ENCODE results near the gene ACTR3. TPM values are rescaled to one million over a fixed set of nuclear protein-coding genes. Genes with fewer than 3 reads are reported as not detected.
"Not testable (repeated sequence)": the region's sequence is repeated elsewhere in the genome, so short reads cannot be mapped to it uniquely, and the experiment has no call there.

Gene ACTR3
- 165 and 177 TPM in 2 replicates for total RNA-seq (2014; rRNA removed; shearing (Covaris generic))

DNA sequence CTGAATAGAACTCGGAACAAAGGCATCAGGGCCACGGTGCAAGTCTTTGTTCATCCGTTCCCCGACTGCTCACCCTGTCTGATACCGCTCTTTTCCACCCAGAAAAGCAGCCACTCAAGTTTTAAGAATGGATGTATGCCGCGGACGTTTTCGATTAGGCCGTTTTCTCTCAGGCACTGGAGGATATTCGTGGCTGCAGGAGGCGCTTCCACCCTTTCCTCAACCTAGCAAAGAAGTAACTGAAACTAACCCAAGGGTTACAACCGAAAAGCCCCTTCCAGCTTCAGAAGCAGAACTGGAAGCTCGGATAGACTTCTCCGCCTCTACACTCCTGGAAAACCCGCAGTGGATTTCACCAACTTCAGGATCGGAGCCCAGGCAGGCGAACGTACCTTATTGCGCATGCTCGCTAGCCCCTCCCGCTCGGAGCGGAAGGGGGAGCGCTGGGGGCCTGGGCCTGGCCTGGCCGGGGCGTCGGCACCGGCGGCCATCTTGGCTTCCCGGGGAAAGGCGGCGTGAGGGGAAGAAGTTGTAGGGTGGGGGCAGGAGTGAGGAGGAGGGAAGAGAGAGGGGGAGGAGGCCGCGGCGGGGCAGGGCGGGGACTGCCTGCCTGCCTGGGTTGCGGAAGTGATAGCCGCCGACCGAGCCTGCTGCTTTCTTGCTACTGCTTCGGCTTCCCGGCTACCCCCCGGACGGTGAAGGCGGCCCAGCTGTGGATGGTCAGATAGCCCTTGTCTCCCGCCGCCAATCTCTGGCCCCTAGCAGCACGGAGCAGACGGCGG, at the start of gene ACTR3:
ACTR3 (plus strand) TSS at position 619 of the 782 bp plus-strand sequence. CDS start 191 bp downstream, outside the sequence.
- Histone ChIP-seq H3K36me3 (no peaks in the 10 kb centered on the region), H3K4me1 (peaks cover 11% of the 10 kb centered on the region; the same call in 1 of the 2 replicates)
- peak; percentile 98 to 99 for DNase-seq

DNA sequence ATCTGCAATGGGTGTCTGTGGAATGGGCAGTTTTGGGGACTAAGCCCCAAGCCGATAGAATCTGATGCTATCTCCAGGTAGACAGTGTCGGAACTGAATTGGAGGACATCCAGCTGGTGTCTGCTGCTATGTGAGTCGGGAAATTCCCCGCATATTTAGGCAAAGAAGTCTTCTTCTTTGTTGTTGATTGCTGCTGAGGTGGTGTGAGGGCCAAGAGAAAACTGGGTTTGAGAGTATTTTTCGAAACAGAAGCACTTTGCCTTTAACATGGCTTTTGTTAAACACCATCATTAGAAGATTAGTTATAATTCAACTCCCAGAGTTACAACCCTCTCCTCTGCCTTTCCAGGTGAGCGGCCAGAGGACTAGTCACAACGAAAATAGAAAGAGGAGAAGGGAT, 49.4 kb upstream of the ACTR3 start:
- DNase-seq = no peak
- no peaks in the 10 kb centered on the region for H3K4me1 ChIP-seq
- H3K27me3 ChIP-seq = peaks cover 2% of the 10 kb centered on the region; the same call in 1 of the 2 replicates
- H3K4me3 ChIP-seq = no peak overlapping the region
- H3K36me3 ChIP-seq = no peaks in the 10 kb centered on the region
- no peaks in the 10 kb centered on the region for H3K9me3 ChIP-seq (replicated peaks)
- H3K27ac ChIP-seq = no peak overlapping the region

More for the DNA sequence above, at the start of gene ACTR3:
- Histone ChIP-seq H3K27ac (peak within 1 kb of the TSS; percentile 85), H3K27me3 (no peaks in the 10 kb centered on the region), H3K4me3 (peak within 1 kb of the TSS; percentile 92), H3K9me3 (replicated peaks) (no peaks in the 10 kb centered on the region)

DNA sequence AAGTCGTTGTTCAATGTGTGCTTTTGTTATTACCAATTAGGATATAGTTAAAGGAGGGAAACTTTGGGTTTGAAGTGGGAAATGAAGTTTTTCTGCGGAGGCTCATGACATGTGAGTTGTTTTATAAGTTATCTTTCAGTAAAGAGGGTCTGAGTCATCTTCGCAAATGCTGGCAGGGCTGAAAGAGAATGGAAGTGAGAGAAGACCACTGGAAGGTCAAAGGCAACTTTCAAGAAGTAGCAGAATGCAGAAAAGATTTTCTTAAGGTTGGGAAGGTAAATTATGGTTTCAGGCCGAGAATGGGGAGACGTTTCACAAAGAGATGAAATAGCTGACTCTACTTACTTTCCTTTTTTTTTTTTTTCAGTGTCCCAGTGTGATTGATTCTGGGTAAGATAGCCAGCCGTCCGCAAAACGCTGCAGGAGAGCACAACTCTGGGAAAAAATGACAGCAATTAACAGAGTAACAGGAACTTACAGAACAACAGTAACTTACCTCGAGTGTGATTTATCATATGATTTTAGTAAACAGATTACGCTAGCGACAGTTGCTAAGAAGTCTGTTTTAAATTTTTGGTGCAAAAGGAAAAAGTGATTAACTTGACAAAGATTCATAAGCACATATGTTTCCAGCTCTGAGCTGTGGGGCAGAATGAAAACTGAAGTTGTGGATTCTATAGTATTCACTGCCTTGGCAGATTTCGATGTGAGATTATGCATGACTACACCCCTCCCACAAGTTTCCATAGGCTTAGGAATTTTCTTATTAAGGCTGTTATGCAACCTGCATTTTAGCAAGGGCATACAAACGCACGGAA, 46.8 kb upstream of the ACTR3 start:
- DNase-seq = no peak
- Histone ChIP-seq H3K9me3 (replicated peaks) (no peaks in the 10 kb centered on the region), H3K36me3 (no peaks in the 10 kb centered on the region), H3K27ac (no peak overlapping the region), H3K27me3 (no peaks in the 10 kb centered on the region), H3K4me3 (no peak overlapping the region), H3K4me1 (no peaks in the 10 kb centered on the region)

- H3K36me3 ChIP-seq; H3K27me3 ChIP-seq; H3K4me3 ChIP-seq; H3K9me3 ChIP-seq (replicated peaks); H3K4me1 ChIP-seq; H3K27ac ChIP-seq; DNase-seq: not testable (repeated sequence)
Measured at GRCh38 chr2:113843737-113844050, 46.2 kb upstream of the ACTR3 start.

DNA sequence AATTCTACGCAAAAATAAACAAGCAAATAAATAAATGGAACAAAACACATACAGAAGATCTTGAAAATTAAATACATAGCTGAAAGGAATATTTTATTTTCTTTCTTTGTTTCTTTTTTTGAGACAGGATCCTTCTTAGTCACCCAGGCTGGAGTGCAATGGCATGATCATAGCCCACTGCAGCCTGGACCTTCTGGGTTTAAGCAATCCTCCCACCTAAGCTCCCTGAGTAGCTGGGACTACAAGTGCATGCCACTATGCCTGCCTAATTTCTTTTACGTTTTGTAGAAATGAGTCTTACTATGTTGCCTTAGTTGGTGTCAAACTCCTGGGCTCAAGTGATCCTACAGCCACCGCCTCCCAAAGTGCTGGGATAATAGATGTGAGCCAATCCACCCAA, 44.6 kb upstream of the ACTR3 start:
- no peak overlapping the region for H3K27ac ChIP-seq
- no peak for DNase-seq
- H3K4me3 ChIP-seq = no peak overlapping the region
- H3K9me3 ChIP-seq (replicated peaks) = no peaks in the 10 kb centered on the region
- H3K36me3 ChIP-seq = no peaks in the 10 kb centered on the region
- H3K4me1 ChIP-seq = no peaks in the 10 kb centered on the region
- no peaks in the 10 kb centered on the region for H3K27me3 ChIP-seq

DNA sequence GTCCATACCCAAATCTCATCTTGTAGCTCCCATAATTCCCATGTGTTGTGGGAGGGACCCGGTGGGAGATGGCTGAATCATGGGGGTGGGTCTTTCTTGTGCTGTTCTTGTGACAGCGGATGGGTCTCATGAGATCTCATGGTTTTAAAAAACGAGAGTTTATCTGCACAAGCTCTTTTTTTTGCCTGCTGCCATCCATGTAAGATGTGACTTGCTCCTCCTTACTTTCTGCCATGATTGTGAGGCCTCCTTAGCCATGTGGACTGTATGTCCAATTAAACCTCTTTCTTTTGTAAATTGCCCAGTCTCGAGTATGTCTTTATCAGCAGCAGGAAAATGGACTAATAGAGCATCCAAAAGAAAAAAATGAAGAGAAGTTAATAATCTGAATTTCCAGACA, 44.1 kb upstream of the ACTR3 start:
- not testable (repeated sequence) for H3K27ac ChIP-seq; DNase-seq; H3K27me3 ChIP-seq; H3K4me3 ChIP-seq; H3K36me3 ChIP-seq; H3K4me1 ChIP-seq; H3K9me3 ChIP-seq (replicated peaks)

DNA sequence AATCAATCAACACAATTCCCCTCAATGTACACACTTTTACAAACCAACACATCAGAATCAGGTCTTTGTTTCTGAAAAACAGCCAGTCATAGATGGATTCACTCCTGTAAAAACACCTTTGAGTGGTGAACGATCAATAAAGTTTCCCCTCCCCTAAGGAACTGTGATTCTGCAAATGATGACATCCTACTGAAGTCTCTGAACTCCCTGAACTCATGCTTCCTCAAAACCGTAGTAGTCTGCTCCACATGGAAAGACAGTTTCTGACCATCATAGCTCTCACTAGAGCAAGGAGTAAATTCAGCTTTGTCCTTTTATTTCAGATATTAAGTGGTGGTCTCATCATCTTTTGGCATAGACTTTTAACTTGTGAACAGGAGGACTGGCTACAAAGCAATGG, 43.5 kb upstream of the ACTR3 start:
- Histone ChIP-seq H3K9me3 (replicated peaks) (no peaks in the 10 kb centered on the region), H3K4me1 (no peaks in the 10 kb centered on the region), H3K36me3 (no peaks in the 10 kb centered on the region), H3K27ac (no peak overlapping the region), H3K27me3 (no peaks in the 10 kb centered on the region), H3K4me3 (no peak overlapping the region)
- DNase-seq = no peak

GRCh38 chr2:113847144-113847543, 42.7 kb upstream of the ACTR3 start:
- Histone ChIP-seq H3K9me3 (replicated peaks) (no peaks in the 10 kb centered on the region), H3K36me3 (no peaks in the 10 kb centered on the region), H3K27me3 (no peaks in the 10 kb centered on the region), H3K4me3 (no peak overlapping the region), H3K27ac (no peak overlapping the region), H3K4me1 (no peaks in the 10 kb centered on the region)
- peak in 1 of 2 experiments; percentile 3 for DNase-seq

- H3K4me1 ChIP-seq = no peaks in the 10 kb centered on the region
- no peak overlapping the region for H3K4me3 ChIP-seq
- no peaks in the 10 kb centered on the region for H3K36me3 ChIP-seq
- H3K27me3 ChIP-seq = no peaks in the 10 kb centered on the region
- no peak overlapping the region for H3K27ac ChIP-seq
- DNase-seq = no peak
- H3K9me3 ChIP-seq (replicated peaks) = no peaks in the 10 kb centered on the region
Measured at GRCh38 chr2:113848758-113849415, 41.0 kb upstream of the ACTR3 start.

- Histone ChIP-seq H3K27ac (no peak overlapping the region), H3K36me3 (no peaks in the 10 kb centered on the region), H3K27me3 (no peaks in the 10 kb centered on the region), H3K4me1 (no peaks in the 10 kb centered on the region), H3K9me3 (replicated peaks) (no peaks in the 10 kb centered on the region), H3K4me3 (no peak overlapping the region)
- no peak for DNase-seq
Measured at GRCh38 chr2:113850687-113851086, 39.2 kb upstream of the ACTR3 start.

DNA sequence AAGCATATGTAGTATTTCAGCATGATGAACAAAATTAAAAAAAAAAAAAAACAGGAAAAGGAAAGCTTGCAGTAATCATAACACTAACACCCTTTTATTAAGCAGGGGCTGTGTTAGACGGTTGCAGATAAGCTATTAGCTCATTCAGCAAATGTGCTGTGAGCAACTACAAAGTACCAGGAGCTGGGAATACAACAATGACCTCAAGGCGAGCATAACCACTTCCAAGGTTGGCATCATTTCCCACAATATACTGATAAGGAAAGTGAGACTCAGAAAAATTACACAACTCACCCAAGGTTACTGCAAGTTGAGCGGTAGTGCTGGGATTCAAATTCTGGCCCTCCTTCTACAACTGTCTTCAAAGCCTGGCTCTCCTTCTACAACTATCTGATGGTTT, 38.2 kb upstream of the ACTR3 start:
- no peak overlapping the region for H3K4me3 ChIP-seq
- no peaks in the 10 kb centered on the region for H3K36me3 ChIP-seq
- H3K4me1 ChIP-seq = no peaks in the 10 kb centered on the region
- DNase-seq = no peak
- H3K9me3 ChIP-seq (replicated peaks) = no peaks in the 10 kb centered on the region
- no peak overlapping the region for H3K27ac ChIP-seq
- no peaks in the 10 kb centered on the region for H3K27me3 ChIP-seq

DNA sequence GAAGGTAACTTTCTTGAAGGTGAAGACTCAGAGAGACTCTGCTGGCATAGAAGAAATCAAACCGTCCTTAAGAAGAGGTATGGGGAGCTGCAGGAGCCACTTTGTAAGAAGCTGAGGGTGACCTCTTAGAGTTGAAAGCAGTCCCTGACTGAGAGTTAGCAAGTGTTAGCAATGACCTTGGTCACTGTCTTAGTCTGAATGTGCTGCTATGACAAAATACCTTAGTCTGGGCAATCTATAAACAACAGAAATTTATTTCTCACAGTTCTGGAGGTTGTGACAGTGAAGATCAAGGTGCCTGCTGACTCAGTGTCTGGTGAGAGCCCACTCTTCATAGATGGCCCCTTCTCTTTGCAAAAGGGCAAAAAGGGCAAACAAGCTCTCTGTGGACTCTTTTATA, 35.7 kb upstream of the ACTR3 start:
- no peaks in the 10 kb centered on the region for H3K36me3 ChIP-seq
- H3K27me3 ChIP-seq = no peaks in the 10 kb centered on the region
- H3K4me1 ChIP-seq = no peaks in the 10 kb centered on the region
- H3K4me3 ChIP-seq = no peak overlapping the region
- no peak overlapping the region for H3K27ac ChIP-seq
- no peaks in the 10 kb centered on the region for H3K9me3 ChIP-seq (replicated peaks)
- no peak for DNase-seq

DNA sequence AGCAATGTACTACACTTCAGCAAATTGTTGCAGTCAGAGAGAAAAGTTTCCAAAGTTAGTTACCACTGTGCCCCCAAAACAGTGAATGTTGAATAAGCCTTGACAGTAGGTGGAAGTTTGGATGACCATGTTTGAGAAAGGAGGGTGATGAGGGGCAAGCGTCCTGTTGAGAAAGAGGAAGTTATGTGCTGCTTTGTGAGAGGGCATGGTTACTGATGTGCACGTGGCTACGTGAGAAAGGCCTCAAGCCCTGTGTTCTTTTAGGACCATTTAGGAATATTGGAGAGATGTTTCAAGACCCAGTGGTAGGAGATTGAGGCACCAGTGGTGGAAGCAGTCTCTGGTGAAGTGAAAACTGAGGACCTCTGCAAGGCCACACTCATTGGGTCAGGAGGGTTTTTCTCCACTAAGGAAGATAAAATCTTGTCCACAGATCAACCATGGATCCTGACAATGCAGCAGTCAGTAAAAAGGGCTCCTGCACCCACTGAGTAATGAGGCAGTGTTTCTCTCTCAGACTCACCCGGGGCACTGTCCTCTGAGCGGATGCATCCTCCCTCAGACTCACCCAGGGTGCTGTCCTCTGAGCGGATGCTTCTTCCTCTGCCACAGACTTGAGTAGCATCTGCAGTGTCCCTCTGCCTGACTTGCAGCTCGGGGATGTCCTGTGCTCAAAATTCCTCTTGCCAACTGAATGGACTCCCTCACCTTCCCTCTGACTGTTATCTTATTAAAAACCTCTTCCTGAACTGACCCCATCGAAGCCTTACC, 34.7 kb upstream of the ACTR3 start:
- Histone ChIP-seq H3K4me1 (no peaks in the 10 kb centered on the region), H3K36me3 (no peaks in the 10 kb centered on the region), H3K27ac (no peak overlapping the region), H3K27me3 (no peaks in the 10 kb centered on the region), H3K4me3 (no peak overlapping the region), H3K9me3 (replicated peaks) (no peaks in the 10 kb centered on the region)
- no peak for DNase-seq

DNA sequence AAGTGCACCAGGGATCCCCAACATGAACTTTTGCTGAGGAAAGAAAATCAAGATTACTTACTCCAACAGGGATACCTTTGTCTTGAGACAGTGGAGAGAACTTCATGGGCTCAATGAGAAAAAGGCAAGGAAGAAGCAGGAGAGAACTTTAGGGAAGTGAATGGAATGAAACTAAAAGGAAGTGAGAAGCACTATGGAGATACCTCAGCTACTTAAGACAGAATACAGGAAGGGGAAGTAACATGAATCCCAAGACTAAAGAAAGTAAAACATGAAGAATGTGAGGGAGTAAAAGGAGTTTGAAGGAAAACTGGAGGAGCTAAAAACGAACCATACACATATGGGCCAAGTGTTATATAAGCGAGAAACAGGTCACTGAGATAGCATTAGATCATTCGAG, 32.4 kb upstream of the ACTR3 start:
- H3K36me3 ChIP-seq = no peaks in the 10 kb centered on the region
- no peak overlapping the region for H3K4me3 ChIP-seq
- DNase-seq = no peak
- no peaks in the 10 kb centered on the region for H3K9me3 ChIP-seq (replicated peaks)
- no peak overlapping the region for H3K27ac ChIP-seq
- H3K27me3 ChIP-seq = no peaks in the 10 kb centered on the region
- no peaks in the 10 kb centered on the region for H3K4me1 ChIP-seq

All from SJCRH30 (cell line).